ENCODE data around the gene CYP4F3. TPM values are rescaled to one million over a fixed set of nuclear protein-coding genes. Genes with fewer than 3 reads are reported as not detected.
"Not testable (repeated sequence)": the region's sequence is repeated elsewhere in the genome, so short reads cannot be mapped to it uniquely, and the experiment has no call there.

Gene CYP4F3
- polyA plus RNA-seq, 3 donors = 0.37 to 0.92 (median 0.62) TPM

DNA sequence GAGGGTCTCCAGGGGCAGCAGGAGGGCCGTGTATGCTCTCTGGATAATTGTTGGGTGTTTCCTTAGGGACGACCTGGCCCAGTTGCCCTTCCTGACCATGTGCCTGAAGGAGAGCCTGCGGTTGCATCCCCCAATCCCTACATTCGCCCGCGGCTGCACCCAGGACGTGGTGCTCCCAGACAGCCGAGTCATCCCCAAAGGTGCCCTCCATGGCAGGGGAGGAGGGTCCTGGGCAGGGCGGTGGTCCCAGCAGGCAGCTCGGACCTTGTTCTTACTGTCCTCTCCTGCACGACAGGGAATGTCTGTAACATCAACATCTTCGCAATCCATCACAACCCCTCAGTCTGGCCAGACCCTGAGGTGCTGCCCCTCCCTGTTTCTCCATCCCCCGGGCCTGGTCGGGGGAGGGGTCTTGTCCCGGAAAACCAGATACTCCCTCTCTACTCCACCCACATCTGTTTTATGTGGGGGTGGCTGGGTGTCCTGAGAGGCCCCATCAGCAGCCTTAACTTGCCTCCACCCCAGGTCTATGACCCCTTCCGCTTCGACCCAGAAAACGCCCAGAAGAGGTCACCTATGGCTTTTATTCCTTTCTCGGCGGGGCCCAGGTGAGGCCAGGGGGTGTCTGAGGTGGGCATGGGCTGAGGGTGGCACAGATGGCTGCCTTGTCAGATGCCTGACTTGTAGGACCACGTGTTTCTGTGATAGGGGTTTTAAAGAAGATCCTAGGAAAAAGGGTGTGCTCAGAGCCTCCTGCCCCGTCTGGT lies 12.3 kb upstream of the CYP4F3 start:
- no peak for DNase-seq (ENCODE audit: extremely low read depth in 1 of 11, low read depth in 9 of 11, low spot score in 4 of 11)

DNA sequence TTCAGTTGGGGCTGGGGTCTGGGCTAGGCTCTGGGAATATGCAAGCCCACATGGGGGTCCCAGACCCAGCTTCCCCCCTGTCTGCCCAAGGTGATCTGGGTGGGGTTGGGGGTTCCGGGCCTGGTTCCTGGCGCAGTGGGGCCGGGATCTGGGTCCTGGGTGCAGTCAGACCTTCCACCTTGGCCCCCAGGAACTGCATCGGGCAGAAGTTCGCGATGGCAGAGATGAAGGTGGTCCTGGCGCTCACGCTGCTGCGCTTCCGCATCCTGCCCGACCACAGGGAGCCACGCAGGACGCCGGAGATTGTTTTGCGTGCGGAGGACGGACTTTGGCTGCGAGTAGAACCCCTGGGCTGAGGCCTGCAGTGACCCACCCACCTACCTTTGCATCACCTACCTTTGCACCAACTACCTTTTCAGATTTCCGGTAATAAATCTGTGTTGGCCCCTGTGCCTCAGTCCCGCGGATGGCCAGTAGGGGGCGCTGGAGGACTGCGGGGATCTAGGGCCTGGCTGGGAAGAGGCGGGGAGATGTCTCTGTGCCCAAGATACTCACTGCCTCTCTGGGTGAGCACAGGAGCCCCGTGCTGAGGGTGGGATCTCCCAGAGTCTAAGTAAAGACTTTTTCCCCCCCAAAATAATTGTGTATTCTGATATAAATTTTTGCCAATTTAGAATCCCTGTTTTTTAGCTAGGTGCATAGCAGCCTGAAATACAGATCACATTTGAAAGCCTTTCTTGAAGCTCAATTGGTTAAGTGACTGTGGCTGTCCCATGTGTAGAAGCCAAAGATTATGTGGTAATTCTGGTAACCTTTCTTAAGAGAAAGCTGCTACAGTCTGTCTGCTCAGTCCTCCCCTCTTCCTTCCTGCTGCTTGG lies 11.5 kb upstream of the CYP4F3 start:
- peak in 7 of 11 donors; percentile 10 to 48 (median 24) for DNase-seq (ENCODE audit: extremely low read depth in 1 of 11, low read depth in 9 of 11, low spot score in 4 of 11)

DNA sequence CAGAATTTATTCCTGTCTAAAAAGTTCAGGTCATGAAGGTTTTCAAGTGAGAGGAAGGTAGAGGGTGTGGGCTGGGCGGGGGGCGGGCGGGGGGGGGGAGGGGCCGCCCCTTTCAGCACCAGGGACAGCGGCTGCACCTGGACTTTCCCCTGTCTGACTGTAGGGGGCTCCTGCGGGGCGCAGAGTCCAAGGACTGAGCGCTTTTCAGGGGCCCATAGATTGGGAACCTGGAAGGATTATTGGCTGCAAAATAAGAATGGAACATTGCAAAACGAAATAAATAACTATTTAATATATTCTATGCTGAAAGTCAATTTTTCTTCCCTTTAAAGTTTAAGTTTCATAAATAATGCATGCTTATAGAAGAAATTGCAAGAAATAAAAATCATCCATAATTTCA lies 8.9 kb upstream of the CYP4F3 start:
- no peak for DNase-seq (ENCODE audit: extremely low read depth in 1 of 11, low read depth in 9 of 11, low spot score in 4 of 11)

DNA sequence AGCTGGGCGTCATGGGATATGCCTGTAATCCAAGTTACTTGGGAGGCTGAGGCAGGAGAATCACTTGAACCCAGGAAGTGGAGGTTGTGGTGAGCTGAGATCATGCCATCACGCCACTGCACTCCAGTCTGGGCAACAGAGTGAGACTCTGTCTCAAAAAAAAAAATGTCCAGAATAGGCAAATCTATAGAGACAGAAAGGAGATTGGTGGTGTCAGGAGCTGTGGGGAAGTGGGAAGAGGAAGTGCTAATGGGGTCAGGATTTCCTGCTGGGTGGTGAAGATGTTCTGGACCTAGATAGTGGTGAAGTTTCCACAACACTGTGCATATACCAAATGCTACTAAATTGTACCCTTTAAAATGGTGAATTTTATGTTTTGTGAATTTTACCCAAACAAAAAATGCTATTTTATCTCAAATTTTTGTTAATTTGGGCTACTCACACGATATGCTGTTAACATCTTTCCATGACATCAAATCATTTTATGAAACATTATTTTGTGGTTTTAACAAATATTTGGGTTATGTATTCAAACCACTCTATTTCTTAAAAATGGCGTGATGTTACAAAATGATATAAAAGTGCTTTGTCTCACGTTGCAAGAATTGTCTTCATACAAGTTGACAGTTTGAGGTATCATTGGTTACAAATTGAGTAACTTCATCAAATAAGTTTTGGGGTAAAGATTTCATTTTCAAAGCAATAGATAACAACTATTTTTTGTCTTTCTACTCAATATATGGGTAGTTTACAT lies 7.4 kb upstream of the CYP4F3 start:
- DNase-seq (ENCODE audit: extremely low read depth in 1 of 11, low read depth in 9 of 11, low spot score in 4 of 11) = no peak

DNA sequence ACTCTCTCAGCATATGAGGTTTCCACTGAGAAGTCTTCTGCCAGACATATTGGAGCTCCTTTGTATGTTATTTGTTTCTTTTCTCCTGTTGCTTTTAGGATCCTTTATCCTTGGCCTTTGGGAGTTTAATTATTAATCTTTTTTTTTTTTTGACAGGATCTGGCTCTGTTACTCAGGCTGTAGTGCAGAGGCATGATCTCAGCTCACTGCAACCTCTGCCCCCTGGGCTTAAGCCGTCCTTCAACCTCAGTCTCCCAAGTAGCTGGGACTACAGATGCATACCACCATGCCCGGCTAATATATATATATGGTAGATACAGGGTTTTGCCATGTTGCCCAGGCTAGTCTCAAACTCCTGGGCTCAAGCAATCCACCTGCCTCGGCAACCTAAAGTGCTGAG lies 6.6 kb upstream of the CYP4F3 start:
- no peak for DNase-seq (ENCODE audit: extremely low read depth in 1 of 11, low read depth in 9 of 11, low spot score in 4 of 11)

DNA sequence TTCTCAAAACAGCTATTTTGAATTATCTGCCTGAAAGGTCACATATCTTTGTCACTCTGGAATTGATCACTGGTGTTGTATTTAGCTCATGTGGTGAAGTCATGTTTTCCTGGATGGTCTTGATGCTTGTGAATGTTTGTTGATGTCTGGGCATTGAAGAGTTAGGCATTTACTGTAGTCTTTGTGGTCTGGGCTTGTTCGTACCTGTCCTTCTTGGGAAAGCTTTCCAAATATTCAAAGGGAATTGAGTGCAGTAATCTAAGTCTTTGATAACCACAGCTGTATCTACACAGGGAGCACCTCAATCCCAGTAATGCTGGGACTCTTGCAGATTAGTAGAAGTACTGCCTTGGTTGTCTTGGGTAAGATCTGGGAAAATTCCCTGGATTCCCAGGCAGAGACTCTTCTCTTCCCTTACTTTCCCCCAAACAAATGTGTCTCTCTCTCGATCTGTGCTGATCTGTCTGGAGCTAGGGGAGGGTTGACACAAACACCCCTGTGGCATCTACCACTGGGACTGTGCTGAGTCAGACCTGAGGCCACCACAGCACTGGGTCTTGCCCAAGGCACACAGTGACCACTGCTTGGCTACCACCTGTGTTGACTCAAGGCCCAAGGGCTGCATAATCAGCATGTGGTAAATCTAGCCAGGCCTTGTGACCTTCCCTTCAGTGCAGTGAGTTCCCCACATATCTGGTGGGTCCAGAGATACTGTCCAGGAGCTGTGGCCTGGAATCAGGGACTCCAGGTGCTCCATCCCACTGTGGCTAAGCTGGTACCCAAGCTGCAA lies 5.5 kb upstream of the CYP4F3 start:
- DNase-seq (ENCODE audit: extremely low read depth in 1 of 11, low read depth in 9 of 11, low spot score in 4 of 11) = no peak

DNA sequence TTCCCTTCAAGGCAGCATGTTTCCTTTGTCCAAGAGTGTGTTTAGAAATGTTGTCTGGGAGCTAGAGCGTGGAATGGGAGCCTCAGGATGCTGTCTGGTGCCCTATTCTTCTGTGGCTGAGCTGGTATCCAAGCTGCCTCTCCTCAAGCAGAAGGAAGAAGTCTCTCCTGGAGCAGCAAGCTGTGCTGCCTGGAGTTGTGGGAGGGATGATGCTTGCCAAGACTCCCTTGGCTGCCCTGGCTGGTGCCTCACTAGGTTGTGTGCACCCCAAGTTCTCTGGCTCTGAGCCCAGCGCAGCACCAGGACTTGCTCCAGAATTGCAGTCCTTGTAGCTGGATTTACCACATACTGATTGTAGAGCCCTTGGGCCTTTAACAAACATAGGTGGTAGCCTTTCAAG lies 4.7 kb upstream of the CYP4F3 start:
- DNase-seq (ENCODE audit: extremely low read depth in 1 of 11, low read depth in 9 of 11, low spot score in 4 of 11) = no peak

DNA sequence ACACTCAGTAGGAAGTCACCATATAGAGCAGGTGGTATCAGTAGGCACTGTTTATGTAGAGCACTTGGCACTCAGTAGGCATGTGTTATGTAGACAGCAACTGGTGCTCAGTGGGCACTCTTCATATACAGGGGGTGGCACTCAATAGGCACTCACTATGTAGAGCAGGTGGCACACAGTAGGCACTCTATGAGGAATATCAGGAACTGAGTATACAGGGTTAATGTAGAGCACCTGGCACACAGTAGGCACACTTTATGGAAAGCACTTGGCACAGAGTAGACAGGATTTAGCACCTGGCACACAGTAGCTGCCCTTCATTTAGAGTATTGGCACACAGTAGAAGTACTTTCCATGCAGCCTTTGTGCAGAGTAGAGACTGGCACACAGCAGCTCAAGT lies 1.1 kb upstream of the CYP4F3 start:
- no peak for DNase-seq (ENCODE audit: extremely low read depth in 1 of 11, low read depth in 9 of 11, low spot score in 4 of 11)

DNA sequence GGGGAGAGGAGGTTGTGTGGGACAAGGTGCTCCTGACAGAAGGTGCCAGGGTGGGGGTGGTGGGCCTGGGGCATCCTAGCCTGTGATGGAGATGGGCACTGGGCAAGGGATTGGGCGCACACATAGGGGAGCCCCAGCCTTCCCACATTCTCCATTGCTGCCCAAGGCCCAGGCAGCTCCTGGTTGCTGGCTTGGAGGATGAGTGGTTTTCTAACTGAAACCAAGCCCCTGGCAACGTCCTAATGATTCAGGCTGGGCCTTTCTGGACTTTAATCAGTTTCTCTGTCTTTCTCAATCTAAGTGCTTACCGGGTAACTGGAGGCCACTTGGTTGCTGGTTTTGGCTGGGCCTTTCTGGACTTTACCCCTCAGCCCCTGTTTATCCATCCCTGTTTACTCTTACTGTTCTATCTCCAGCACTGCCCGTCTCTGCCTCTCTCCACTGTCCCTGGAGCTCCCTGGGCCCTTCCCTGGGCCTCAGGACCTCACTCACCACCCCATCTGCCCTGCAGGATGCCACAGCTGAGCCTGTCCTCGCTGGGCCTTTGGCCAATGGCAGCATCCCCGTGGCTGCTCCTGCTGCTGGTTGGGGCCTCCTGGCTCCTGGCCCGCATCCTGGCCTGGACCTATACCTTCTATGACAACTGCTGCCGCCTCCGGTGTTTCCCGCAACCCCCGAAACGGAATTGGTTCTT lies 354 bp downstream of the CYP4F3 start:
- DNase-seq (ENCODE audit: extremely low read depth in 1 of 11, low read depth in 9 of 11, low spot score in 4 of 11) = no peak

DNA sequence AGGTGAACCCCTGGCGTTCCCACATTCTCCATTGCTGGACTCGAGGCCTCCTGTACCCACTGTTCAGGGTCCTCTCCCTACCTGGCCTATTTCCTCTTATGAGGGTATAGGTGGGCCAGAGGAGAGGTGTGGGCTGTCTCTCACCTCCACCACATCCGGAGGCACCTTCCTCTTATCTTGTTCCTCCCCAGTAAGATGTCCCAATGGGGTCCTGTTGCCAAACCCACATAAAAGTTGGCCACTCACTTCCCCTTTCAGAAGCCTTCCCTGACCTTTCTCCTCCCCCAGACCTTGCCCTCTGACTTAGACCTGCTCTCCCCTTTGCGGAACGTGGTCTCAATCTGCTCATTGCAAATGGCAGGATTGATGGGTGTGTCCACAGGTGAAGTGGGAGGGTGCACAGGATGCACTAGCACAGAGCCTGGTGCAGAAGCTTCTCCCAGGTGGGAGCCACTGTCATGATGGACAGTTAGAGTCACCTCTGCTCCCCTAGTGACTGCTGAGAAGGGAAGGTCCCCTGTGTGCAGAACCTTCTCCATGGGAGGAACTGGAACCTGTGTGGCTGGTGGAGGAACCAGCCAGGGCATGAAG lies 1.3 kb downstream of the CYP4F3 start:
- DNase-seq (ENCODE audit: extremely low read depth in 1 of 11, low read depth in 9 of 11, low spot score in 4 of 11) = no peak

DNA sequence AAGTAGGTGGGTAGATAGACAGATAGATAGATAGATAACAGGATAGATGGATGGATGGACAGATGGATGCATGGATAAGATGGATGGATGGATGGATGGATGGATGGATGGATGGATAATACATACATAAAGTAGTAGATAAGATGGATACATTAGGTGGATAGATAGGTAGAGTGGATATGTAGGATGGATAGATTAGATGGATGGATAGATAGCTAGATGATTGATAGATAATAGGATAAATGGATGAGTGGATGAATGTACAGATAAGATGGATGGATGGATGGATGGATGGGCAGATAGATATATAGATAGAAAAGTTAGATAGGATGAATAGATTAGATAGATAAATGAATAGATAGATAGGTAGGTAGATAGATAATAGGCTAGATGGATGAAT lies 2.1 kb downstream of the CYP4F3 start:
- no peak for DNase-seq (ENCODE audit: extremely low read depth in 1 of 11, low read depth in 9 of 11, low spot score in 4 of 11)

DNA sequence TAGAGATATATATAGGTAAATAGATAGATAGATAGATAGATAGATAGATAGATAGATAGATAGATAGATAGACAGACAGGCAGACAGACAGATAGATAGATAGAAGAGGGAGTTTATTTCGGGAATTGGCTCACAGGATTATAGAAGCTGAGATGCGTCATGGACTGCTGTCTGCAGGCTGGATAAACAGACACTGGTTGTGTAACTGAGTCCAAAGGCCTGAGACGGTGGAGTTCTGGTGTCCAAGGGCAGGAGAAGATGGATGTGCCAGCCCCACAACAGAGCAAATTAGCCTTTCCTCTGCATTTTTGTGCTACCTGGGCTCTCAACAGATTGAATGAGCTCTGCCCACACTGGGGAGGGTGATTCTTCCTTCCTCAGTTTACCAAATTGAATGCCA lies 2.7 kb downstream of the CYP4F3 start:
- no peak for DNase-seq (ENCODE audit: extremely low read depth in 1 of 11, low read depth in 9 of 11, low spot score in 4 of 11)

DNA sequence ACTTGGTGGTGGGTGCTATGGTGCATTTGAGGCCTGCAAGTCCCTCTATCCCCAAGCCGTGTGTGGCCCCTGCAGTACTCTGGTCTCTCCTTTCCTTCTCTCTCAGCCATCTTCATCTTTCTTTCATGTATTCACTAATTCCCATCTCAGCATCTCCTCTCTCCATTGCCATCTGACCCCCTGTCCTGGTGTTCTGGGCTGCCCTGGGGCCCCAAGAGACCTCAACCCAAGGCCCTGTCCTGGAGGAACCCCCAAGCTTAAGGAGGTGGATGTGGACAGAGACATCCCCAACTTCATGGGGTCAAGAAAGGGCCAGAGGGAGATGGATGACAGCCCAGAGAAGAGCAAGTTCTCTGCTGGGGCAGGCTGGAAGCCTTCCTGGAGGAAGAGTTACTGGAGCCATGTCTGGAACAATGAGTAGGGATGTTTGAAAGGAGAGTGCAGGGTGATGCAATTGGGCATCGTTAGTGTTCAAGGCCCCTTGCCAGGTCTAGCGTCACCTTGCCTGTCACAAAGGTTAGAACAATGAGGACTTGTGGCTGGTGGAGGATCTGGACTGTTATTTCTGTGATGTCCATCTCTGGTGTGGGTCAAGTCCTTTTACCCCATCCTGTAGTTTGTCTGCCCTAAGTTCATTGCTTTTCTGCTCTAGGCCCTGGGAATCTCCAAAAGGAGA lies 3.5 kb downstream of the CYP4F3 start:
- no peak for DNase-seq (ENCODE audit: extremely low read depth in 1 of 11, low read depth in 9 of 11, low spot score in 4 of 11)

DNA sequence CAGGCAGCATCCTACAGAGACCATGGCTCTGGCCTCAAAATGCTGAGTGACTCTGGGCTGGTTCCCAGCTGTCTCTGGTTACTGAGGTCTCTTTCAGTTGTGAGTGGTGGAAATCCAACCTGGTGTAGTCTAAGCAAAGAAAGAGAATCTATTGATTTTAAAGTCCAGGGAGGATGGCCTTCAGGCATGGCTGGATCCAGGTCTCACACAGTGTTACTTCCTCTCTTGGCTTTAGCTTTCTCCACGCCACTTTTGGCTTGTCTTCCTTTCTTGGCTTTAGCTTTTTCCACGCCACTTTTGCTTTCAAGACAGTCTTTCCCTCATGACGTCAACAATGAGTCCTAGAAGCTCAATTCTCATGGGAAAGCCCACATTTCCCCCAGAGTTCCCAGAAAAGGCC lies 4.1 kb downstream of the CYP4F3 start:
- no peak for DNase-seq (ENCODE audit: extremely low read depth in 1 of 11, low read depth in 9 of 11, low spot score in 4 of 11)

DNA sequence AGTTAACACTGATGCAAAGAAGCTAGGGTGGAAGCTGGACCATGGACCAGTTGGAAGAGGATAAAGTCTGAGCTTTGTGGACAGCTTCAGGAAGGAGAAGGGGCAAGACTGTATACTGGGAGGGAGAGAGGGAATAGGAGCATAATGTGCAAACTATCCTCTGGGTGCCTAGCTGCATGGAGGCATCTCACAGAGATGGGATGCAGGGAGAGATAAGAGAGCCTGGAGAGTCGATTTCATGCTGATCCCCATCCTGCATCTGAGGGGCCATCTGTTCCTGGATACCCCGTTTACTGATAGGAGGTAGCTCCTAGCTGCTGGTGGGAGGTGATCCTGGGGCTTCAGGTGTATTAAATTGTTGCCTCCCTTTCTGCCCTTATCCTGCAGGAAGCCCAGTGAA lies 8.8 kb downstream of the CYP4F3 start:
- no peak for DNase-seq (ENCODE audit: extremely low read depth in 1 of 11, low read depth in 9 of 11, low spot score in 4 of 11)

DNA sequence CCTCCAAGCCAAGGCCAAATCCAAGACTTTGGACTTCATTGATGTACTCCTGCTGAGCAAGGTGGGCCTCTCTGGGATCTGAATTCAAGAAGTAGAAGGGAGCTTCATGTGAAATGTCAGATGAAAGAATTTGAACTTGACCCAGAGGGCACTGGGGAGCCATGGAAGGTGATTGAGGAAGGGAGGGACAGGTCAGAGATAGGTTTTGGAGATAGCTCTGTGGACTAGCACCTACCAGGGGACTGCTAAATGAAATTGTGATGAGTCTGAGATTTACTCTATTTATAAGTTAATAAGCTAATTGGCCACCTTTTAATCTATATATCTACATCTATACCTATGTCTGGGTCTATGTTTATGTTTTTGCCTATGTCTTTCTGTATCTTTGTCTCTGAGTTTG lies 9.4 kb downstream of the CYP4F3 start:
- not testable (repeated sequence) for DNase-seq (ENCODE audit: extremely low read depth in 1 of 11, low read depth in 9 of 11, low spot score in 4 of 11)

DNA sequence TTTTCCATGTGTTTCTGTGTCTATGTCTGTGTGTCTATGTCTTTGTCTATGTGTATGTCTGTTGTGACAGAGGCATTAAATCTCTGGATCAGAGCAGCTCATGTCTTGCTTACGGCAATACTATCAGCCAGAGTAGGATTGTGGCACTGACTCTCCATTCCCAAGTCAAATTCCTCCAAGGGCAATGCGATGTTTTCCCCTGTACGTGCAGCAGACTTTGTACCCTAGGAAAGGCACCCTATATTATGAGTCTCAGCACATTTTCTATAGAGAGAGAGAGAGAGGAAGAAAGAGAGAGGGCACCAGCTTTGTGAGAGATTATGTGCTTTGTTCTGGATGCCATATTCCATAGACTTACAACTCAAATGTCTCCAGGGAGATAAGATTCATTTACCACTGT lies 11.1 kb downstream of the CYP4F3 start:
- no peak for DNase-seq (ENCODE audit: extremely low read depth in 1 of 11, low read depth in 9 of 11, low spot score in 4 of 11)

Measured in renal cortex interstitium (tissue), 11 donors.